SU-DHL-6 (cell line): ENCODE data around the gene ARHGAP26.

Experiments used
- H2AFZ ChIP-seq: fragments of 200-600 bp; sonication (generic); 2 replicates; pipeline ENCODE4 v1.6.1; 2014; ENCODE audit warnings: low read depth, mild to moderate bottlenecking, moderate library complexity, mixed read lengths, antibody characterized with exemption, low read length; ENCODE audit not compliant: severe bottlenecking
- H3F3A ChIP-seq: fragments of 200-600 bp; shearing (Covaris generic); 2 replicates; pipeline ENCODE4 v1.6.0; 2016; ENCODE audit warnings: antibody characterized with exemption, mild to moderate bottlenecking; ENCODE audit not compliant: insufficient read depth
- H3K27ac ChIP-seq: fragments of 200-600 bp; sonication (generic); 2 replicates; pipeline ENCODE4 v1.5.1; 2016; ENCODE audit warnings: low read depth, mild to moderate bottlenecking, low read length, moderate library complexity, mixed read lengths
- H3K27me3 ChIP-seq: fragments of 200-600 bp; sonication (generic), shearing (Covaris generic); 2 replicates; pipeline ENCODE4 v1.6.0; 2014; ENCODE audit warnings: mild to moderate bottlenecking, low read length
- H3K36me3 ChIP-seq: fragments of 200-600 bp; sonication (generic); 2 replicates; pipeline ENCODE4 v1.6.1; 2014; ENCODE audit warnings: mild to moderate bottlenecking, low read length, mixed read lengths
- H3K4me2 ChIP-seq: fragments of 300-600, 200-600 bp; shearing (Covaris generic), sonication (generic); 2 replicates; pipeline ENCODE4 v1.6.0; 2014; ENCODE audit warnings: low read length, low read depth, mild to moderate bottlenecking; ENCODE audit not compliant: poor library complexity, severe bottlenecking
- H3K4me3 ChIP-seq: fragments of 200-600 bp; sonication (generic); 2 replicates; pipeline ENCODE4 v1.5.1; 2014; ENCODE audit warnings: antibody characterized with exemption, low read length, mild to moderate bottlenecking, mixed read lengths; ENCODE audit not compliant: insufficient read depth, poor library complexity, severe bottlenecking
- H3K79me2 ChIP-seq: fragments of 200-600 bp; sonication (generic); 2 replicates; pipeline ENCODE4 v1.6.1; 2014; ENCODE audit warnings: mild to moderate bottlenecking, low read length, moderate library complexity; ENCODE audit not compliant: insufficient read depth
- H3K9ac ChIP-seq: fragments of 200-600 bp; sonication (generic); 2 replicates; pipeline ENCODE4 v1.7.0; 2014; ENCODE audit warnings: mild to moderate bottlenecking, low read length
- H3K9me2 ChIP-seq: fragments of 200-600 bp; sonication (generic); replicated peaks from 2 replicates; pipeline ENCODE4 v1.6.1; 2014; ENCODE audit warnings: low read length; ENCODE audit not compliant: insufficient read depth
- H3K9me3 ChIP-seq: fragments of 200-600 bp; sonication (generic); 2 replicates; pipeline ENCODE4 v1.6.1; 2014; ENCODE audit warnings: low read length, mixed read lengths; ENCODE audit not compliant: insufficient read depth
- H4K20me1 ChIP-seq: fragments of 200-600 bp; sonication (generic); 2 replicates; pipeline ENCODE4 v1.6.1; 2014; ENCODE audit warnings: low read depth, mild to moderate bottlenecking, antibody characterized with exemption, low read length, moderate library complexity, mixed read lengths
- CTCF ChIP-seq: fragments of 200-600 bp; sonication (generic); IDR thresholded peaks from one replicate; pipeline ENCODE4 v1.5.1; 2017; ENCODE audit warnings: antibody characterized with exemption, mild to moderate bottlenecking, low read length, moderate library complexity; ENCODE audit not compliant: insufficient read depth, poor library complexity, severe bottlenecking
- EZH2phosphoT487 ChIP-seq: fragments of 200-600 bp; sonication (generic), shearing (Covaris generic); conservative IDR thresholded peaks from 2 replicates; pipeline ENCODE4 v1.6.1; 2018; ENCODE audit warnings: mild to moderate bottlenecking, antibody characterized with exemption, low read length, moderate library complexity, mixed read lengths

The ARHGAP26 gene

GRCh38 chr5:143177263-143177983, 407.2 kb downstream of the ARHGAP26 start:
- Histone ChIP-seq H3F3A (no peaks in the 10 kb centered on the region), H3K27ac (no peak overlapping the region), H3K27me3 (no peaks in the 10 kb centered on the region), H3K4me2 (no peak overlapping the region), H3K79me2 (no peaks in the 10 kb centered on the region), H3K4me3 (no peak overlapping the region), H3K9me2 (no peaks in the 10 kb centered on the region), H3K36me3 (no peaks in the 10 kb centered on the region), H3K9me3 (no peaks in the 10 kb centered on the region), H2AFZ (no peak overlapping the region), H3K9ac (no peak overlapping the region), H4K20me1 (no peaks in the 10 kb centered on the region)
- TF ChIP-seq EZH2phosphoT487 (no peak), CTCF (no peak)

GRCh38 chr5:143179126-143179740, 409.1 kb downstream of the ARHGAP26 start:
- no peak overlapping the region for H3K27ac ChIP-seq
- no peaks in the 10 kb centered on the region for H3K27me3 ChIP-seq

GRCh38 chr5:143180751-143181150, 410.6 kb downstream of the ARHGAP26 start:
- no peak overlapping the region for H3K4me2 ChIP-seq
- H3F3A ChIP-seq, result no peaks in the 10 kb centered on the region
- H3K9me2 ChIP-seq, result no peaks in the 10 kb centered on the region
- H3K79me2 ChIP-seq, result no peaks in the 10 kb centered on the region
- no peaks in the 10 kb centered on the region for H3K9me3 ChIP-seq
- H3K27me3 ChIP-seq, result no peaks in the 10 kb centered on the region
- H3K9ac ChIP-seq, result no peak overlapping the region
- H2AFZ ChIP-seq, result no peak overlapping the region
- TF ChIP-seq CTCF (no peak), EZH2phosphoT487 (no peak)
- no peaks in the 10 kb centered on the region for H4K20me1 ChIP-seq
- H3K4me3 ChIP-seq, result no peak overlapping the region
- no peaks in the 10 kb centered on the region for H3K36me3 ChIP-seq
- H3K27ac ChIP-seq, result no peak overlapping the region

More at GRCh38 chr5:143179126-143179740, 409.1 kb downstream of the ARHGAP26 start:
- Histone ChIP-seq H3F3A (no peaks in the 10 kb centered on the region), H3K4me3 (no peak overlapping the region), H3K36me3 (no peaks in the 10 kb centered on the region), H3K9me2 (no peaks in the 10 kb centered on the region), H3K9ac (no peak overlapping the region), H2AFZ (no peak overlapping the region), H4K20me1 (no peaks in the 10 kb centered on the region), H3K4me2 (no peak overlapping the region), H3K9me3 (no peaks in the 10 kb centered on the region), H3K79me2 (no peaks in the 10 kb centered on the region)
- TF ChIP-seq EZH2phosphoT487 (no peak), CTCF (no peak)
